DMS79 (cell line): ENCODE results near the gene DNAJC18.
"Not testable (repeated sequence)": the region's sequence is repeated elsewhere in the genome, so short reads cannot be mapped to it uniquely, and the experiment has no call there.

Source experiments
- DNase-seq: peaks from one replicate; lab custom pipeline; 2025; lab: John Stamatoyannopoulos, UW

DNAJC18 gene

GRCh38 chr5:139461176-139461575 lies 21.9 kb upstream of the DNAJC18 start:
- DNase-seq: no peak

GRCh38 chr5:139460455-139460854 lies 21.1 kb upstream of the DNAJC18 start:
- DNase-seq: no peak

GRCh38 chr5:139459451-139459934 lies 20.2 kb upstream of the DNAJC18 start:
- no peak for DNase-seq

- no peak for DNase-seq
Measured at GRCh38 chr5:139458580-139459407, 19.5 kb upstream of the DNAJC18 start.

DNA sequence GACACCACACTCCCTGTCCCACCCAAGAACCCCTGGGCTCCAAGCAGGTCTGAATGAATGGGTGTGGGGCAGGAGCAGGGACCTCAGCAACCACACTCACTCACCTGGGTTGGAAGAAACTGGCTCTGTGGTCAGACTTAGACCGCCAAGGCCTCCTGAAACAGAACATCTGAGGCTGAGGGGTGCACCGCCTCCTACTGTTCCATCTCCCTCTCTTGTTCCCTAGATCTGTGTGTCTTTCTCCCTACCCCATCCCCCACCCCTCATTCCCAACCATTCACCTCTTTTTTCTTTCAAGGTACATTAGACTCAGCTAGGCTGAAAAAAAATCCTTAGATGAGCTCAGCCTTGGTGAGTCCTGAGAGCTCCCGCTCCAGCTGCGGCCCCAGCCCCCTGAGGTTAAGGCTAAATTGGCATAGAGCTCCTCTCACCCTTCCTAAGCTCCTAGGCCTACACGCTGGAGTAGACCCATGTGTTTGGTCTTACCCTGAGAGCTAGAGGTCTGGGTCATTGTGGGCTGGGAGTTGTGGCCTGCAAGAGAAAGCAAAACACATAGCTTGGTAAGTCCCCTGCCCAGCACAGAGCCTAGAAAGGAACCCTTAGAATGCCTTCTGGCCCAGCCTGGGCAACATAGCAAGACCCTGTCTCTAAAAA lies 18.5 kb upstream of the DNAJC18 start:
- no peak for DNase-seq

- no peak for DNase-seq
Measured at GRCh38 chr5:139457241-139457640, 17.9 kb upstream of the DNAJC18 start.

DNA sequence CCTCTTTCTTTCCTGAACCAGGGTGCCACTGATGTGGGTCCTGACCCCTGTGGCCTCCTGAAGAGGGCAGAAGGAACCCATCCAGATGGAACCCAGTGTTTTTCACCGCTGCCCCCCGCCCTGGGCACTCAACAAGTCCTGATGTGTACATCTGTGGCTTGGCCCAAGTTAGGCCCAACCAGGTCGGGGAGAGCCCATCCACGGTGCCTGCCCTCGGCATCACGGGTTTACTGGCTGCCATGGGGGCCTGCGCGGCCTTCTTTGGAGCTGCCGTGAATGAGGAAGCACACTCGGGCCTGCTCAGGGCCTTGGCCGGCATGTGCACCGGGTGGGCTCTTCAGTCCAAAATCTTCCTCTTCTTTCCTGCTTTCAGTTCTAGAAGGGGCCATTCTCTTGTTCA lies 17.5 kb upstream of the DNAJC18 start:
- DNase-seq: no peak

DNA sequence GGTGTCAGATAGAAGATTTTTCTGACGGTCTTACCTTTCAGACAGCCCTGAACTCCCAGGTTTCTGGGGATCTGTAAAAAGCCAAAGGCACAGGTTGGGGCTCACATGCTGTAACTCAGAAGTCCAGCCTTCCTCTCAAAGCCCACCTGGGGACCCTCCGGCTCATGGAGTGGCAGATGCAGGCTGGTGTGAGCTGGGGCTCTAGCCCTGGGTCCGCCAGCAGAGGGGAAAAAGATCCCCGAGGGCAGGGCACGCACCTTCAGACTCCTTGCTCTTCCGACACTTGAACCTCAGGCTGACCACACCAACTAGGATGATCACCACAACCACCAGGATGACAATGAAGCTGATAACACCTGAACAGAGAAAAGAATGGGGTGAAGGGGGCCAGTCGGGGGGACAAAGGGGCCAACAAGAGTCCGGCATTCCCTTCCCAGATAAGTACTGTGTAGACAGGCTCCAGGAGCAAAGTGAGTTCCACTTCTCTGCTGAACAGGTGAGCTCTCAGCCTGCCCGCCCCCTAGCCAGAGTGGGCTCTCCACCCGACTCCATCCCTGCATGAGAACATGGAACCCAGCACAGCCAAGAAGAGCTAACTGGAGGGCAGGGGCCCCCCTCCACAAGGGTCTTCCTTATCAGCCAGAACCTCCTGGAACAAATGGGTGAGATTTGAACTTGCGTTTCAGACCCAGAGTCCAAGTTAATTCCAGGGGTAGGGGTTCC lies 15.4 kb upstream of the DNAJC18 start:
- DNase-seq: no peak

GRCh38 chr5:139453683-139454567 lies 14.6 kb upstream of the DNAJC18 start:
- DNase-seq: no peak

DNA sequence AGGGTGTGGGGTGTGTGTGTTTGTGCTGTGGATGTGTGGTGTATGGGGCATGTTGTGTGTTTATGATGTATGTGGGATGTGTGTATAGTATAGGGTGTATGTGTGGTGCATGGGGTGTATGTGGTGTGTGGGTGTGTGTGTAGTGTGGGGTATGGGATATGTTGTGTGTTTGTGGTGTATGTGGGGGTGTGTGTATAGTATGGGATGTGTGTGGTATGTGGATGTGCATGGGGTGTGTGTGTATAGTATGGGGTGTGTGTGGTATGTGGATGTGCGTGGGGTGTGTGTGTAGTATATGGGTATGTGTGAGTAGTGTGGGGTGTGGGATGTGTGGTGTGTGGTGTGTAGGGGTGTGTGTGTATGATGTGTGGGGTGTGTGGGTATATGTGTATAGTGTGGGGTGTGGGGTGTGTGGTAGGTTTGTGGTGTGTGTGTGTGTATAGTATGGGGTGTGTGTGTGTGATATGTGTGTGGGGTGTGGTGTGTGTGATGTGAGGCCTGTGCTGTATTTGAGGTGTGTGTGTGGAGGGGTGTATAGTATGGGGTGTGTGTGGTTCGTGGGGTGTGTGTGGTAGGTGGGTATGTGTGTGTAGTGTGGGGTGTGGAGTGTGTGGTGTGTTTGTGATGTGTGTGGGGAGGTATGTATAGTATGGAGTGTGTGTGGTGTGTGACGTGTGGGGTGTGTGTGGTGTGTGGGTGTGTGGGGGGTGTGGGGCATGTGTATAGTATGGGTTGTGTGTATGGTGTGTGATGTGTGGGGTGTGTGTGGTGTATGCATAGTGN lies 12.7 kb upstream of the DNAJC18 start:
- DNase-seq: no peak

DNA sequence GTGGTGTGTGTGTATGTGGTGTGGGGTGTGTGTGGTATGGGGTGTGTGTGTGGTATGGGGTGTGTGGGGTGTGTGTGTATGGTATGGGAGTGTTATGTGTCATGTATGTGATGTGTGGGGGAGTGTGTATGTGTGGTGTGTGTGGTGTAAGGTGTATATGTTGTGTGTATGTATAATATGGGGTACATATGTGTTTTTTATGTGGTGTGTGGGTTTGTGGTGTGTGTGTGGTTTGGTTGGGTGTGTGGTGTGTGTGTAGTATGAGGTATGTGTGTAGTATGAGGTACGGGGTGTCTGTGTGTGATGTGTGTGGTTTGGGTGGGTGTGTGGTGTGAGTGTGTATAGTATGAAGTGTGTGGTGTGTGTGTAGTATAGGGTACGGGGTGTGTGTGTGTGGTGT lies 11.9 kb upstream of the DNAJC18 start:
- no peak for DNase-seq

DNA sequence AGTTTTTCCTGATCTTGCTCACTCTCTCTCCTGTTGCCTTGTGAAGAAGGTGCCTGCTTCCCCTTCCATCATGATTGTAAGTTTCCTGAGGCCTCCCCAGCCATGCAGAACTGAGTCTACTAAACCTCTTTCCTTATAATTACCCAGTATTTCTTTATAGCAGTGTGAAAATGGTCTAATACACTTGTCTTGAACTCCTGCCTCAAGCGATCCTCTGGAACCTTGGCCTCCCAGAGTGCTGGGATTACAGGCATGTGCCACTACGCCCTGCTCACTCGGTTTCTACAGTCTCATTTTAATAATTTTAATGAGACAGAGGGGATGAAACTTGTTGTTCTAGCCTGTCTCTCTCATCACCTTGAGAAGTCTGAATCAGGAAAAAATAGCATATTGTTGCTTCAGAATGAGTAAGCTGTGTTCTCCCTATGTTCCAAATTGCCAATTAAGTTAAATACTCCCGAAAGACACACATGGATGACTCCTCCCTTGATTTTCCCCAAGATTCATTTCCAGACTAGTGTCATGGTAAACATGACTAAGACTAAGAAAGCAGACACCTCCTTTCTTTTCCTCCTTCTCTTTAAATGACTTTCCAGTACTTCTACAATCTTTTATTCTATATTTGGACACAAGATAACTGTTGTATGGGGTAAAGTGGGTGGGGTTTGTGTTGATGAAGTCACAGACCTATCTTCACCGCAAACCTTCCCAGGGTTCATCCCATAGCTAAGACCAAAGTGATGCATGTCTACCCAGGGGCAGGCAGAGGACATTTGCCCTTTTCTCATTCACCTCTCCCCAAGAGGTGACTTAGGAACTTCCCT lies 7.8 kb upstream of the DNAJC18 start:
- no peak for DNase-seq

DNA sequence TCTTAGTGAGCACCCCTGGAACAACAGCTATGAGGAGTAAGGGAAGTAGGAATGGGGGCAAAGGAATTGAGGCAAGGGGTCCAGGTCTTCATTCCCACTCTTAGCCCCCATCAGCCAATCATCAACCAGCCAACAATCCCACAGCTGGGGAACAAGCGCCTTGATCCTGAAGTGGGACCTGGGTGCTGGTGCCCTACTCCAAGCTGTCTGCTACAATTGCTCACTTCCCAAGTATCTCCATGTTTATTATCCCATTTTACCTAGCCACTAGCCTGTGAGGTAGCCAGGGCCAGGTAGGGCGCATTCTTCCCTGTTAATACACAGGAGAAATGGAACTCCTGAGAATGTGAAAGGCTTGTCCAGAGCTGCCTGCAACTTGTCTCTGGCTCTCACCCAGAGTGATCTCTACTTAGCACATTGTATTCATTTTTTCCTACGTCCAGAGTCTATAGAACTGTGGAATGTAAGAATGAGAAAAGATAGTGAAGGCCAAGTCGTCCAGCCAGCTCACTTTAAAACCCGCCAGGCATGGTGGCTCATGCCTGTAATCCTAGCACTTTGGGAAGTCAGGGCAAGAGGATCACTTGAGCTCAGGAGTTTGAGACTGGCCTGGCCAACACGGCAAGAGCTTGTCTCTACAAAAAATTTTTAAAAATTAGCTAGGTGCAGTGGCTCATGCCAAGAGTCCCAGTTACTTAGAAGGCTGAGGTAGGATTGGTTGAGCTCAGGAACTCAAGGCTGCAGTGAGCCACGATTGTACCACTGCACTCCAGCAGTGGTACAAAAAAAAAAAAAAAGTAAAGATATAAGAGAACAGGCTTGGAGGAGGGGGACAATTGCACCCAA lies 6.2 kb upstream of the DNAJC18 start:
- DNase-seq: no peak

GRCh38 chr5:139443831-139444453 lies 4.6 kb upstream of the DNAJC18 start:
- DNase-seq: no peak

GRCh38 chr5:139440416-139440815 lies 1.1 kb upstream of the DNAJC18 start:
- DNase-seq: not testable (repeated sequence)

GRCh38 chr5:139438707-139439012 lies 665 bp downstream of the DNAJC18 start:
- no peak for DNase-seq

DNA sequence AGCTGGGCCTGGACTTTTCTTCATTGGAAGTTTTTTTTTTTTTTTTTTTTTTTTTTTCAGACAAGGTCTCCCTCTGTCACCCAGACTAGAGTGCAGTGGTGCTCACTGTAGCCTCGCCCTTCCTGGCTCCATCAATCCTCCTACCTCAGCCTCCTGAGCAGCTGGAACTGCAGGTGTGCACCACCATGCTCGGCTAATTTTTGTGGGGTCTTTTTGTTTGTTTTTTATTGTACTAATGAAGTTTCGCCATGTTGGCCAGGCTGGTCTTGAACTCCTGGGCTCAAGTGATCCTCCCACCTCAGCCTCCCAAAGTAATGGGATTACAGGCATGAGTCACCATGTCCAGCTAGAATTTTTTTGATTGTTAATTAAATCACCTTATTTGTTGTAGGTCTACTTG lies 3.6 kb downstream of the DNAJC18 start:
- DNase-seq: no peak

- DNase-seq: no peak
Measured at GRCh38 chr5:139431706-139432105, 7.6 kb downstream of the DNAJC18 start.

DNA sequence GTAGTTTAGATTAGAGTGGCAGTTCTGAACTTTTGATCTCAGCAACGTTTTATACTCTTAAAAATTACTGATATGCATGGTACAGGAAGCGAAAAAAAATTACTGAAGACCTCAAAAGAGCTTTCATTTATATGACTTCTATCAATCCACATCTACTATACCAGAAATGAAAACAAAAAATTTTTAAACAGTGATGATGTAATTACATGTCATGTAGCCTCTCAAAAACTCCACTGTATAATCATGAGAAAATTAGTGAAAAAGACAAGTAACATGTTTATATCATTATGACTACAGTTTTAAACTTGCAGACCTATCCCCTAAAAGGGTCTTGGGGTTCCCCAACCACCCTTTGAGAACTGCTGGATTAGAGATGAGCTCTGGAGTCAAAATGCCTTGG lies 9.3 kb downstream of the DNAJC18 start:
- no peak for DNase-seq
